22Rv1 (cell line): ENCODE measurements around the gene KCNAB3.

ENCODE experiments used
- H3K27ac ChIP-seq: fragments of 450-650 bp; 2 replicates; pipeline ENCODE4 v1.5.1; 2017
- ZFX ChIP-seq: fragments of 450-650 bp; IDR thresholded peaks from 2 replicates; pipeline ENCODE4 v1.6.1; 2017; ENCODE audit warnings: antibody characterized with exemption, borderline replicate concordance
- TF ChIP-seq, protein P1 (sequence below): fragments of 450-650 bp; IDR thresholded peaks from 2 replicates; pipeline ENCODE4 v1.5.1; 2017; ENCODE audit warnings: mild to moderate bottlenecking

The KCNAB3 gene

DNA sequence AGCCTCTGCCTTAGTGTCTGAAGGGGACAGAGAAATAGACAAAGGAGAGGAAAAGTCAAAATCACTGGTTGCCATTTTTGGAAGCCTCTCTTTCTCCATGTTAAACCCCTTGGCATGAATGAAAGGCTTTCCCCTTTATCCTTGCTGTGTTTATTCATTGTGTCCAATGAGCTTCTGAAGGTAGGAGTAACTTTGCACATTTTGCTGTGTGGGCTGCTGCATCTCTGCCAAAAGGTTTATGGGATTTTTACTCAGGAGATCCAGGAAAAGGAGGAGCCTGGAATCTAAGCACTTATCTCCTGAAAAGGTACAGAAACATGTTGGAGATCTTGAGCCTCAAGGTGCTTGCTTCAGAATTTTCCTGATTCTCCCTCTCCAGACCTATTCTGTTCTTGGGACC is 6.2 kb upstream of the KCNAB3 start:
- H3K27ac ChIP-seq, result no peak overlapping the region
- TF ChIP-seq, protein P1, sequence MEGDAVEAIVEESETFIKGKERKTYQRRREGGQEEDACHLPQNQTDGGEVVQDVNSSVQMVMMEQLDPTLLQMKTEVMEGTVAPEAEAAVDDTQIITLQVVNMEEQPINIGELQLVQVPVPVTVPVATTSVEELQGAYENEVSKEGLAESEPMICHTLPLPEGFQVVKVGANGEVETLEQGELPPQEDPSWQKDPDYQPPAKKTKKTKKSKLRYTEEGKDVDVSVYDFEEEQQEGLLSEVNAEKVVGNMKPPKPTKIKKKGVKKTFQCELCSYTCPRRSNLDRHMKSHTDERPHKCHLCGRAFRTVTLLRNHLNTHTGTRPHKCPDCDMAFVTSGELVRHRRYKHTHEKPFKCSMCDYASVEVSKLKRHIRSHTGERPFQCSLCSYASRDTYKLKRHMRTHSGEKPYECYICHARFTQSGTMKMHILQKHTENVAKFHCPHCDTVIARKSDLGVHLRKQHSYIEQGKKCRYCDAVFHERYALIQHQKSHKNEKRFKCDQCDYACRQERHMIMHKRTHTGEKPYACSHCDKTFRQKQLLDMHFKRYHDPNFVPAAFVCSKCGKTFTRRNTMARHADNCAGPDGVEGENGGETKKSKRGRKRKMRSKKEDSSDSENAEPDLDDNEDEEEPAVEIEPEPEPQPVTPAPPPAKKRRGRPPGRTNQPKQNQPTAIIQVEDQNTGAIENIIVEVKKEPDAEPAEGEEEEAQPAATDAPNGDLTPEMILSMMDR, result no peak
- no peak for TF ChIP-seq ZFX

DNA sequence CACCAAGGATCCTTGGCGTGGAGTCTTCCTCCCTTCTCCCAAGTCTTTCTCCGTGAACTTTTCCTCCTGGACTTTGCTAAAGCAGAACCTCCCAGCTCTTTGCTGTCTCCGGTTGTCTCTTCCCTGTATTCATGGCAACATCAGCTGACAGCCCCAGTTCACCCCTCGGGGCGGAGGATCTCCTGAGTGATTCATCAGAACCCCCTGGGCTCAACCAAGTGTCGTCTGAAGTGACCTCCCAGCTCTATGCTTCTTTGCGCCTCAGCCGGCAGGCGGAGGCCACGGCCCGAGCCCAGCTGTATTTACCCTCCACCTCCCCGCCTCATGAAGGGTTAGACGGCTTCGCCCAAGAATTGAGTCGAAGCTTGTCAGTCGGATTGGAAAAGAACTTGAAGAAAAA is 3.3 kb upstream of the KCNAB3 start:
- H3K27ac ChIP-seq, result peak overlapping the region; percentile 71

DNA sequence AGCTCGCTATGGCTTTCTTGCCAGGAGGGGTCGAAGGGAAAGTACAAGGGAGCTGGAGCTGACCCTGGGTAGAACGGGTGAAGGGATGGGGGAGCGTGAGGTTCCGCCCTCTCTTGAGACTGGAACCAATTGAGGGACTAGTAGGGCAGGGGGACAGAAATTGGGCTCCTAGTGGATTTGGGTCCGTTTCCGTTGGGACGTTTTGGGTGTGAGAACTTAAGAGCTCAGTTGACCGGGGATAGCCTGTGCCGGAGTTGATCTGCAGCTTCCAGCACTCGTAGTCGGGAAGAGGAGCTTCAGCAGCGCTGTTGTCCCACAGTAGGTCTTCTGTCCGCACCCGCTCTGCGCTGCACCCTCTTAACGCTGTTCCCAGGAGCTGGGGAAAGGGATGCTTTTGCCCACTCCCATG is 2.8 kb upstream of the KCNAB3 start:
- no peak for TF ChIP-seq ZFX
- TF ChIP-seq, protein P1, result no peak
- H3K27ac ChIP-seq, result peak overlapping the region; percentile 71

More for the DNA sequence above, 3.3 kb upstream of the KCNAB3 start:
- TF ChIP-seq, protein P1, result no peak
- TF ChIP-seq ZFX, result no peak

DNA sequence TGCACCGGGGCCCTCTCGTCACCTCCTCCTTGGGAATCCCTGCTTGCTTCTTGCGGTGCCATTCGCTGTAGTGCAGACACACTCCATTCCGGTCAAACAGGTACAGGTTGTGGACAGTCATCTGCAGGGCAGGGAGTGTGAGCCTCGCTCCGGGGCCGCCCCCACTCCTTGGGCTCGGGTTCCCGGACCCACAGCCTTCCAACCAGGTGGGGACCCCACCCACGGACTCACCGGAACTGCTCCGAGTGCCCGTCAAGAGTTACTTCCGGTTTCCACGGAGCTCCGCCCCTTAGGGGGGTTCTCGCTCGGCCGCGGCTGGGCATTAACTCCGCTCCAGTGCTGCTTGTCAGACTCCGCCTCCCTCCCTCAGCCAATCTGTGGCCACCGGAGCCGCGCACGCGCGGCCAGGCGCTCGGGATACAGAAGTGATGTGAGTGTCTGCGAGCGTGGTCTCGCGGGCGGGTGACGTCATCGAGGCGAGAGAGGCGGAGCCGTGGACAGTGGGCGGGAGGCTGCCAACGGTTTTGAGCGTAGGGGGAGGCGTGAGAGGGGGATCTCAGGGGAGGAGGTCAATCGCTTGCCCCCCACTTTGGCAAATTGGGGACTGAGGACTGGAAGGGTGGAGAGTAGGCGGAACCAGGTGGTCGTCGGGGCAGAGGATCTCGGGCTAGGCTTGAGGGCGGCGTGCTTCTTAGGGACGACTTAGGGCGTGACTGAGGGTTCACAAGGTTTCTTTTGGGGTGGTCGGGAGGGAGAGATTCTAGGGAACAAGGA is 2.2 kb upstream of the KCNAB3 start, which contains the start of the genes CNTROB and TRAPPC1:
CNTROB (plus strand) TSS at position 498 of the 774 bp plus-strand sequence. CDS start 874 bp downstream, outside the sequence.
TRAPPC1 (minus strand) TSS at position 238 of the 774 bp plus-strand sequence; CDS start at position 121, 117 bp downstream.
- TF ChIP-seq, protein P1, result no peak
- no peak for TF ChIP-seq ZFX
- H3K27ac ChIP-seq, result peak within 1 kb of the TSS; percentile 71

DNA sequence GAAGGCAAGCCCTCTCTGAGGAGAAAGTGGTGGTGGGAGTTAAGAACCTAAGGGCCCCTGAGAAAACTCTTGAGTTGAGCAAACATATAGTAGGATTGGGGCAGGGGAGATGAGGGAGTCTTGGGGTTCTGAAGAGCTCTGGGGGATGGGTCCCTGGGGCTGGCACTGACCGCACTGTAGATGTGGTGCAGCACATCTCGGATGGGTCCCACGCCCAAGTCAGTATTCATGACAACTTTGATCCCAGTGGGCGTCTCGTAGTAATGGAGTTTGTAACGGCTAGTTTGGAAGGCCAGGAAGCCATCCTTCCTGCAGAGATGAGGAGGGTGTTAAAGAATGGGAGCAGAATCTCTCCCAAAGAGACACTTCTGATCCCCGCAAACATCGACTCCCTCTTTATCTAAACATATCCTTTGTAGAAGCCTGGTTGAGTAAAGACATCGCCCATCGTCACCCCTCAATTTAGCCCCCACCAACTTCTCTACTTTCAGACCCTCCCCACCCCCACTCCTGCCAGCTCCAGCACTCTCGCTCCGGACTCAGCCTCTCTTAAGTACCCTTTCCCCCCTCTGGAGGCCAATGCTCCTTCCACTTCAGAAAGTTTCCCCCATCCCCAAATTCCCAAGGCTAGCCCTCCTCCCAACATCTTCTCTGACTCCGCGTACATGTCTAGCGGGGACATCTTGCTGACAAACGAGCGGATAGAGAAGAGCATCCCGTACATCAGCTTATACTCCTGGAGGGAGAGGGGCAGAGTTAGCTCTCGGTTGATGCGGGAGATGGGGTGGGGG is 1.4 kb upstream of the KCNAB3 start:
- H3K27ac ChIP-seq, result peak overlapping the region; percentile 71
- TF ChIP-seq ZFX, result no peak
- TF ChIP-seq, protein P1, result no peak

DNA sequence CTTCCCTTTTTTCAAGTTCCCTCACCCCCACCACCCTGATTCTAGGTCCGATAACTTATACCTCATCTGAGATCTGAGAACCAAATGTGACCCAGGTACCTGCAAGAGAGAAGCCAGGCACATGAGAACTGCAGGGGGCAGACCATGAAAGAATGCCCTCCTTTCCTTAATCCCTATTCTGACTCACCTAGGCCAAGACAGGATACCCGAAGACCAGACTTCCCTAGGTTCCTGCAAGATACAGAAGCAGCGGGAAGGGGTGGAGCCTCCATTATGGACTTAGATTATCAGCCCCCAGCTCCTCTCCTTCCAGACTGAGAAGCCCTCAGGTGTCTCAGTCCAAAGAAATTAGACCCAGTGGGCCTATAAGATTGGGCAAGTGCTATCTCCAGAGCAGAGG is 2.1 kb downstream of the KCNAB3 start:
- H3K27ac ChIP-seq, result no peak overlapping the region
- TF ChIP-seq, protein P1, result no peak
- TF ChIP-seq ZFX, result no peak
